ENCODE data around the gene APBB2. TPM values are rescaled to one million over a fixed set of nuclear protein-coding genes. Genes with fewer than 3 reads are reported as not detected.

The APBB2 gene
- total RNA-seq, 3 donors from 2014 or later (not counting 1 experiment from before 2014, with no cell fraction given): 0.38 to 0.48 TPM; not detected in 1

GRCh38 chr4:41172786-41173185, 41.6 kb downstream of the APBB2 start:
- no peak overlapping the region for H3K4me3 Mint-ChIP-seq
- Histone ChIP-seq H3K27me3 (ENCODE audit: control insufficient read depth, insufficient read depth, low read length) (no peaks in the 10 kb centered on the region), H3K36me3 (ENCODE audit: control insufficient read depth, insufficient read depth, low read length) (no peaks in the 10 kb centered on the region), H3K27ac (ENCODE audit: low read length) (no peak overlapping the region), H3K4me3 (ENCODE audit: low read length) (no peak overlapping the region), H3K4me1 (ENCODE audit: control insufficient read depth, insufficient read depth, low read length) (no peaks in the 10 kb centered on the region), H3K9me3 (ENCODE audit: control insufficient read depth, insufficient read depth, low read length) (no peaks in the 10 kb centered on the region)
- no peaks in the 10 kb centered on the region for H3K9me3 Mint-ChIP-seq
- ATAC-seq: no peak
- TF ChIP-seq CTCF (IDR thresholded peaks at IDR 0.05): no peak
- H3K36me3 Mint-ChIP-seq: no peaks in the 10 kb centered on the region
- H3K27ac Mint-ChIP-seq: no peak overlapping the region
- no peaks in the 10 kb centered on the region for H3K4me1 Mint-ChIP-seq
- intact Hi-C loops (cut with micrococcal nuclease): no loop called here
- peaks cover 0 to 4% of the 10 kb centered on the region in 2 donors for H3K27me3 Mint-ChIP-seq (ENCODE audit: low read depth in 2 of 2)
- DNase-seq: no peak
- WGBS (ENCODE audit: insufficient coverage): 62% methylated on average over 2 of the region's 2 CpGs

GRCh38 chr4:41169256-41169800, 45.0 kb downstream of the APBB2 start:
- Mint-ChIP-seq H3K27me3 (ENCODE audit: low read depth in 2 of 2) (peaks cover 0 to 2% of the 10 kb centered on the region in 2 donors), H3K4me3 (no peak overlapping the region), H3K9me3 (peaks cover 2 to 3% of the 10 kb centered on the region in 2 donors), H3K36me3 (no peaks in the 10 kb centered on the region), H3K27ac (no peak overlapping the region), H3K4me1 (no peaks in the 10 kb centered on the region)
- H3K4me3 ChIP-seq (ENCODE audit: low read length): no peak overlapping the region
- WGBS (ENCODE audit: insufficient coverage): 93% methylated on average over 3 of the region's 4 CpGs
- ATAC-seq: no peak
- H3K27ac ChIP-seq (ENCODE audit: low read length): no peak overlapping the region
- intact Hi-C loops (cut with micrococcal nuclease): no loop called here
- DNase-seq: no peak
- H3K36me3 ChIP-seq (ENCODE audit: control insufficient read depth, insufficient read depth, low read length): no peaks in the 10 kb centered on the region
- no peaks in the 10 kb centered on the region for H3K27me3 ChIP-seq (ENCODE audit: control insufficient read depth, insufficient read depth, low read length)
- TF ChIP-seq CTCF (IDR thresholded peaks at IDR 0.05): no peak
- H3K4me1 ChIP-seq (ENCODE audit: control insufficient read depth, insufficient read depth, low read length): no peaks in the 10 kb centered on the region
- H3K9me3 ChIP-seq (ENCODE audit: control insufficient read depth, insufficient read depth, low read length): no peaks in the 10 kb centered on the region

GRCh38 chr4:41167191-41167590, 47.2 kb downstream of the APBB2 start:
- H3K27me3 Mint-ChIP-seq (ENCODE audit: low read depth in 2 of 2): peaks cover 0 to 2% of the 10 kb centered on the region in 2 donors
- no peak for ATAC-seq
- no peak overlapping the region for H3K4me3 Mint-ChIP-seq
- peaks cover 6% of the 10 kb centered on the region in 2 donors for H3K9me3 Mint-ChIP-seq
- Histone ChIP-seq H3K36me3 (ENCODE audit: control insufficient read depth, insufficient read depth, low read length) (no peaks in the 10 kb centered on the region), H3K27me3 (ENCODE audit: control insufficient read depth, insufficient read depth, low read length) (no peaks in the 10 kb centered on the region), H3K4me1 (ENCODE audit: control insufficient read depth, insufficient read depth, low read length) (no peaks in the 10 kb centered on the region), H3K4me3 (ENCODE audit: low read length) (no peak overlapping the region), H3K27ac (ENCODE audit: low read length) (no peak overlapping the region), H3K9me3 (ENCODE audit: control insufficient read depth, insufficient read depth, low read length) (no peaks in the 10 kb centered on the region)
- H3K4me1 Mint-ChIP-seq: no peaks in the 10 kb centered on the region
- no peaks in the 10 kb centered on the region for H3K36me3 Mint-ChIP-seq
- WGBS (ENCODE audit: insufficient coverage): 77% methylated on average over 4 of the region's 4 CpGs
- H3K27ac Mint-ChIP-seq: no peak overlapping the region
- no peak for TF ChIP-seq CTCF (IDR thresholded peaks at IDR 0.05)
- DNase-seq: no peak
- intact Hi-C loops (cut with micrococcal nuclease): no loop called here

- no peaks in the 10 kb centered on the region for H3K4me1 Mint-ChIP-seq
- H3K4me3 Mint-ChIP-seq: no peak overlapping the region
- H3K27ac Mint-ChIP-seq: no peak overlapping the region
- ATAC-seq (no peak), DNase-seq (no peak)
- no peak overlapping the region for H3K27ac ChIP-seq (ENCODE audit: low read length)
- no peaks in the 10 kb centered on the region for H3K9me3 ChIP-seq (ENCODE audit: control insufficient read depth, insufficient read depth, low read length)
- H3K4me1 ChIP-seq (ENCODE audit: control insufficient read depth, insufficient read depth, low read length): no peaks in the 10 kb centered on the region
- H3K27me3 Mint-ChIP-seq (ENCODE audit: low read depth in 2 of 2): peaks cover 0 to 5% of the 10 kb centered on the region in 2 donors
- H3K4me3 ChIP-seq (ENCODE audit: low read length): no peak overlapping the region
- WGBS (ENCODE audit: insufficient coverage): 100% methylated on average over 1 of the region's 2 CpGs
- no peaks in the 10 kb centered on the region for H3K36me3 Mint-ChIP-seq
- intact Hi-C loops (cut with micrococcal nuclease): no loop called here
- H3K27me3 ChIP-seq (ENCODE audit: control insufficient read depth, insufficient read depth, low read length): no peaks in the 10 kb centered on the region
- H3K9me3 Mint-ChIP-seq: peaks cover 8 to 9% of the 10 kb centered on the region in 2 donors
- no peaks in the 10 kb centered on the region for H3K36me3 ChIP-seq (ENCODE audit: control insufficient read depth, insufficient read depth, low read length)
- no peak for TF ChIP-seq CTCF (IDR thresholded peaks at IDR 0.05)
Measured at GRCh38 chr4:41164405-41164804, 49.9 kb downstream of the APBB2 start.

Data from natural killer cell (primary cell).